Endothelial cell of coronary artery (primary cell): ENCODE data around the gene XPNPEP1. TPM values are rescaled to one million over a fixed set of nuclear protein-coding genes. Genes with fewer than 3 reads are reported as not detected.

Experiments
- total RNA-seq: library from RNA; depleted of rRNA; stranded (reverse); fragments of >200 nt; gene quantifications from 2 replicates; pipeline ENCODE4 v1.2.3, GENCODE V29; 2014

XPNPEP1 gene
- total RNA-seq: 159 and 180 TPM in 2 replicates

DNA sequence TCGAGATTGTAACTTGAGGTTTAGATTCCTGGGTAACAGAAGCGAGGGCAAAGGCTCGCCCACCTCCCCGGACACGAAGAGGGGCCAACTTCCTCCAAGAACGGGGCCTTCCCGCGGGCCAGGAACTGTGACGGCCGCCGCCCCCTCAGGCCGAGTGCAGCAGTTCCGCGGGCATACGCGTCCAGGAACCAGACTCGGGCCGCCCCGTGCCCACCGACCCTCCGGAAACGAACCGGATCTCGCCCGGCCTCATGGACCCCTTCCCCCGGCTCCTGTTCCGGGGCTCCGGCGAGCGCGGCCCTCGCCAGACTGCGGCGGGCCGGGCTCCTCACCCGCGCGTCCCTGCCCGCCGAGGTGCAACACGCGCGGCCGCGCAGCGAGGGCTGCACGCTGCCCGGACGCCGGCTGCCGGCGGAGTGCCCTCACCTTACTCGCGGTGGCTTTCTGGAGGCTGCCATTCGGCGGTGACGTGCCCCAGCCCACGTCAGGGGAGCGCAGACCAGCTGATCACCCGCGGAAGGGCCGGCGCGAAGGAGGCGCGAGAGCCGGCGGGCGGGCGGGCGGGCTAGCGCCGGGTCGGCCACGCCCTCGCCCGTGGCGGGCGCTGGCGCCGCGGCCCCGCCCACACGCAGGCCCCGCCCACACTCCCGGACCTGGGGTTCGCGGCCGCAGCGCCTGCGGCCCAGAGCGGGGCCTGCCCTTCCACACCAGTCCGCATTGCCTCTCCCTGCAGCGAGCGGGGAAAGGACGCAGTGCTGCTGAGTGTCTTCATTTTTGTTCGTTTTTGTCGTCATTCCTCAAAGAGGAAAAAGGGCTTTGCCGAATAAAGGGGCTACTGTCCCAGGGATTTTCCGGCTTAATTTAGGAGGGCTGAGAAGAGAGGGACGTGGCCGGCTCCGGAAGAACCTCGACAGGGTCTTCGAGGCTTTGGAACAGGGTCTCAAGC, at the start of gene XPNPEP1:
Gene XPNPEP1, minus strand, starts transcription at position 536 of the 946 bp plus-strand sequence. Its CDS starts 78 bp downstream, at position 458.

Other genes with a start within 250 kb of the XPNPEP1 start
- gene ADD3, start 84.5 kb upstream of the XPNPEP1 start, total RNA-seq: 24.3 and 37.5 TPM in 2 replicates